Endometrial microvascular endothelial cells (primary cell): Measurements from ENCODE around the gene CFAP126. TPM values are rescaled to one million over a fixed set of nuclear protein-coding genes. Genes with fewer than 3 reads are reported as not detected.
"Not testable (repeated sequence)": the region's sequence is repeated elsewhere in the genome, so short reads cannot be mapped to it uniquely, and the experiment has no call there.

ENCODE experiments used
- in situ Hi-C: cut with HindIII; loops from 2 replicates; pipeline ENCODE4 v1.10.0; 2017; ENCODE audit warnings: low sequenced_read_pairs, low pct_unique_long_range_greater_than_20kb; ENCODE audit errors: inconsistent ontology term
- total RNA-seq: library from RNA; depleted of rRNA; stranded (reverse); fragments of >200 nt; gene quantifications from one replicate; pipeline ENCODE4 v1.2.3, GENCODE V29; 2015; ENCODE audit errors: inconsistent ontology term

CFAP126 gene, protein sequence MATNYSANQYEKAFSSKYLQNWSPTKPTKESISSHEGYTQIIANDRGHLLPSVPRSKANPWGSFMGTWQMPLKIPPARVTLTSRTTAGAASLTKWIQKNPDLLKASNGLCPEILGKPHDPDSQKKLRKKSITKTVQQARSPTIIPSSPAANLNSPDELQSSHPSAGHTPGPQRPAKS
- total RNA-seq: not detected

DNA sequence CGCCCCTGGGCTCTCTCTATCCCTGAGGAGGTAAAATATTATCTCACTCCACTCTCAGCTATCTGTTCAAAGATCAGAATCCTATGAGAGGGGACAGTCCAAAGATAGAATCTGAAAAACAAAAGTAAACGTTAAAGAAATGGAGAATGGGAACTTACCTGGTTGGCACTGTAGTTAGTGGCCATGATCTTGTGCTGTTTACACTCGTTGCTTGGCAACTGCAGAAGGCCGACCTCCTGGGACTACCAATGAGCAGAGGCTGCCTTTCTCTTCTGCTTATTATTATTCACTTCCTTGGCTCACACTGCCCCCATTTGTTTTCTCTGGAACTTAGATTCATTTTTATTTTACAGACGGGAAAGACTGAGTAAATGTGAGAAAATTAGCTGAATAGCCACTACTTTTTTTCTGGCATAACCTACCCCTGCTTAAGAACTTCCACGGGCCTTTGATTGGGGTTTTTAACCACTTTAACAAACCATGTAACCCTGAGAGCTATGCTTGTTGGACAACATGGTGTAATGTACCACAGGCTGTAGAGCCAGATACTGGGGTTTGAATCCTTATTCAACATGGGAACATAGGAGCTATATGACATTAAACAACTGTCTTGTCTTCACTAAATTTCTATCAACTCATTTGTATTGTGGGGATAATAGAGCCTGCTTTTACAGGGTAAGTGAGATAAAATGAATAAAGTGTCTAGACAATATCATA lies at the start of gene CFAP126:
CFAP126 (minus strand) TSS at position 193 of the 717 bp plus-strand sequence; CDS start at position 185, 8 bp downstream.
- in situ Hi-C loops: loop anchor here (25.0 kb wide), 1 partner anchor 156 kb away; the partner anchor contains the start of genes APOA2, FCER1G and NDUFS2

DNA sequence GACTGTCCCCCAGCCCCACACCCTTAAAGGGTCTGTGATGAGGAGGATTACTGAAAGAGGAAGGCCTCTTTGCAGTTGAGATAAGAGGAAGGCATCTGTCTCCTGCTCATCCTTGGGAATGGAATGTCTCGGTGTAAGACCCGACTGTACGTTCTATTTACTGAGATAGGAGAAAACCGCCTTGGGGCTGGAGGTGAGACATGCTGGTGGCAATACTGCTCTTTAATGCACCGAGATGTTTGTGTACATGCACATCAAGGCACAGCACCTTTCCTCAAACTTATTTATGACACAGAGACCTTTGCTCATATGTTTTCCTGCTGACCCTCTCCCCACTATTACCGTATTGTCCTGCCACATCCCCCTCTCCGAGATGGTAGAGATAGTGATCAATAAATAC lies 45.4 kb upstream of the CFAP126 start:
- in situ Hi-C loops: not testable (repeated sequence)

DNA sequence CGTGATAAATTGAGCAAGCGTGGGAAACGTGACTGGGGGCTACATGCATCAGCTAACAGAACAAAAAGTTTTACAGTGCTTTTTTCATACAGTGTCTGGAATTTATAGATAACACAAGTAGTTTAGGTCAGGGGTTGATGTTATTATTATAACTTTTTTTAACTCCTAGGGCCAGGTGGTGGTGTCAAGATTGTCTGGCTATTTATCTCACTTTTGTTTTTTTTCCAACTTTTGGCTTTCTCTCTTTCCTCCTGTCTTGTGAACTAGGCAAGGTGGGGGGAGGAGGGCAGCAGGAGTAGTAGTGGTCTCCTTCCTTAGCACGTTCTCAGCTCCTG lies 42.9 kb upstream of the CFAP126 start:
- in situ Hi-C loops: not testable (repeated sequence)

DNA sequence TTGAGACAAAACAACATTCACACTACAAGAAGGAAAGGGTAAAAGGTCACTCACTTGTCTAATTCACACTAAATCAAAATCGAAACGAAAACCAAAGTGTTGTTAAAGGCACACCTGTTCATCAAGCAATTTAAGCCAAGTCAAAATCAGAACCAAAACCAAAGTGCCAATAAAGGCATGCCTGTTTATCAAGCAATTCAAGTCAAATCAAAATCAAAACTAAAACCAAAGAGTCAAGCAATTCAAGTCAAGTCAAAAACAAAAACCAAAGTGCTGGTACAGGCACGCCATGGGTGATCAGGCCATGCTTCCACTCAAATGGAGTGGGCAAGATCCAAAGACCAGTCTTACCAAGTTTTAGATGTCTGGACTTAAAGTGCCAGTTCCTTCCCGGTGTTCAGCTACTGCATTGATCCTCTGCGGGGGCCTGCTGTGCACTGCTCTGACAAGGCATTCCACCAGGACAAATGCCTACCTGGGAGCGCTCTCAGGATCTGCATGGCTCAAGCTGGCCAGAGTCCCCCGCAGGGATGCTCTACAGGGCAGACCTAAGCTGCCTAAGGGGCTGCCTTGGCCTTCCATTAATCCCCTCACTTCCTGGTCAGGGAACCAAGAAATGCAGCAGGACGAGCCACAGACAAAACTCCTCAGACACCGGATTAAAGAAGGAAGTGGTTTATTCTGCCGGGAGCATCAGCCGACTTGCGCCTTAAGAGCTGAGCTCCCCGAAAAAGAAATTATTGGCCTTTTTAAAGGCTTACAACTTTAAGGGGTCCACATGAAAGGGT lies 42.4 kb upstream of the CFAP126 start:
- in situ Hi-C loops: not testable (repeated sequence)

DNA sequence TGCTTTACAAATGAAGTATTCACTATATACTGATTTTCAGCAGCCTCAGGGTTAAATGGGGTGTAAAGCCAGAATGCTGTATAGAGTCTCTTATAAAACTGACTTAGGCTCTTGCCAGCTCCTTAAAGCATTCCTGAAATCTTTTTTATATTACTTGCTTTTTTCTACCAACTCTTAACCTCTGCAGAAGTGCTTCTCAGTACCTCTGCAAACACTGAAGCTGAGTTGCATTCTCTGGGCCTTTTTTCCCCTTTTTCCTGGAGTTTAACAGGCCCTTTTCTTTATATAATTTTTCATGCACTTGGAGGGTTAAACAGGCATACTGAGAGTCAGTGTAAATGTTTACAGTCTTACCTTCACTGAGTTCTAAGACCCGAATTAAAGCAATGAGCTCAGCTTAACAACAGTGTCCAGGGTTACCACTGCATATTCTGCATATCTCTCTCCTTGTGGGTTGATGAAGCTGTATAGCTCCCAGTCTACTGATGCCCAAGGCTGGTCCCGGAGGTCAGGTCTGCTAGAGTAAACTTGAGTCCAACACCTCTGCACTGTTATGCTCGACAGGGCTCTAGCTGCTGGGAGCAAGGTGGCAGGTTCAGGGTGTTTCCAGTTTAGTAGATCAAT lies 40.9 kb upstream of the CFAP126 start:
- in situ Hi-C loops: no loop called here

DNA sequence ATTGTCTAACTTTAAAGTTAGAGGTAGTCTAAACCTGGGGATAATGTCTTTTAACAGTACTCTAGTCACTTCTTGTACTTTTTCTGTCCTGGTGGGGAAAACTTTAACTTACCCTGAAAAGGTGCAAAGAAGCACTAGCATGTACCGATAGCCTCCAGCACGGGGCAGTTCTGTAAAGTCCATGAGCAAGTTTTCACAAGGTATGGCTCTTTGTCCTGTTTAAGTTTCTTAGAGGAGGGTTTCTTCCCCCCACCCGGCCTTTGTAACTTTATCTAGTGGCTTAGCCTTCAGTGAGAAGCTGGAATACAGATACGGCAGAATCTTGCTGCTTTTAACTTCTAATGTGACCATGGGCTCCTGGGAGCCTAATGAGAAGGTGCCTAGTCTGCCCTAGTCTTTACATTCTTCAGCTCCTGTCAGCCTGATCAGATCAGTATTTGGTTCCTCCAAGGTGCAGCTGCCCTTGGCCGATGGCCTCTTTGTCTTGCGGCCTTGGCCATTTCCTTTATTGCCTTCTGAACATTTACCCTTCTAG lies 39.8 kb upstream of the CFAP126 start:
- in situ Hi-C loops: no loop called here

DNA sequence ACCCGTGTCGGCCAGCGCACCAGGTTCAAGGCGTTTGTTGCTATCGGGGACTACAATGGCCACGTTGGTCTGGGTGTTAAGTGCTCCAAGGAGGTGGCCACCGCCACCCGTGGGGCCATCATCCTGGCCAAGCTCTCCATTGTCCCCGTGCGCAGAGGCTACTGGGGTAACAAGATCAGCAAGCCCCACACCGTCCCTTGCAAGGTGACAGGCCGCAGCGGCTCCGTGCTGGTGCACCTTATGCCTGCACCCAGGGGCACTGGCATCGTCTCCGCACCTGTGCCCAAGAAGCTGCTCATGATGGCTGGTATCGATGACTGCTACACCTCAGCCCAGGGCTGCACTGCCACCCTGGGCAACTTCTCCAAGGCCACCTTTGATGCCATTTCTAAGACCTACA lies 38.9 kb upstream of the CFAP126 start:
- in situ Hi-C loops: not testable (repeated sequence)

DNA sequence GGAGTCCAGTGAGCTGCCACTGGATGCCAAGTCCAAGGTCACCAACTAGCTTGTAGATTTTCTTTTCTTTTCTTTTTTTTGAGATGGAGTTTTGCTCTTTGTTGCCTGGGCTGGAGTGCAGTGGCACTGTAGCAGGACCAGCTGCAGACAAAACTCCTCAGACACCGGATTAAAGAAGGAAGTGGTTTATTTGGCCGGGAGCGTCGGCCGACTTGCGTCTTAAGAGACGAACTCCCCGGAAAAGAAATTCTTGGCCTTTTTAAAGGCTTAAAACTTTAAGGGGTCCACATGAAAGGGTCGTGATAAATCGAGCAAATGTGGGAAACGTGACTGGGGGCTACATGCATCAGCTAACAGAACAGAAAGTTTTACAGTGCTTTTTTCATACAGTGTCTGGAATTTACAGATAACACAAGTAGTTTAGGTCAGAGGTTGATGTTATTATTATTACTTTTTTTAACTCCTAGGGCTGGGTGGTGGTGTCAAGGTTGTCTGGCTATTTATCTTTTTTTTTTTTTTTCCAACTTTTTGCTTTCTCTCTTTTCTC lies 36.4 kb upstream of the CFAP126 start:
- in situ Hi-C loops: no loop called here

DNA sequence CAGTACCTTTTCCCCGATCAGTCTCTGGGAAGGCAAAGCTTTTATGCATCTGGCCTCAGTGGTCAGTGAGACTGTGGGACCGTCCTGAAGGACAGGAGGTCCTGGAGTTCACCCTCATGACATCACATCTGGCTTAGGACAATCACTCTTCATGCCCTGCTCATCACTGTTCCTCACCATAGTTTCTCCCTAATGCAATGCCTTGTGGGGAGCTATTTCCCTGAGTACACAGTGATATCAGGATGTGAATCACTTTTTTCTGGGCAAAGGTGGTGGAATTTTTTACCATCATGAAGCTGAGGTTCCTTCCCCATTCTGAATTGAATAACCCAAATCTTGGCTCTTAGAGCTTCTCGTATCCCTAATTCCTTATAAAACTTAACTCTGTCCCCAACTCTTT lies 34.8 kb upstream of the CFAP126 start:
- in situ Hi-C loops: no loop called here

DNA sequence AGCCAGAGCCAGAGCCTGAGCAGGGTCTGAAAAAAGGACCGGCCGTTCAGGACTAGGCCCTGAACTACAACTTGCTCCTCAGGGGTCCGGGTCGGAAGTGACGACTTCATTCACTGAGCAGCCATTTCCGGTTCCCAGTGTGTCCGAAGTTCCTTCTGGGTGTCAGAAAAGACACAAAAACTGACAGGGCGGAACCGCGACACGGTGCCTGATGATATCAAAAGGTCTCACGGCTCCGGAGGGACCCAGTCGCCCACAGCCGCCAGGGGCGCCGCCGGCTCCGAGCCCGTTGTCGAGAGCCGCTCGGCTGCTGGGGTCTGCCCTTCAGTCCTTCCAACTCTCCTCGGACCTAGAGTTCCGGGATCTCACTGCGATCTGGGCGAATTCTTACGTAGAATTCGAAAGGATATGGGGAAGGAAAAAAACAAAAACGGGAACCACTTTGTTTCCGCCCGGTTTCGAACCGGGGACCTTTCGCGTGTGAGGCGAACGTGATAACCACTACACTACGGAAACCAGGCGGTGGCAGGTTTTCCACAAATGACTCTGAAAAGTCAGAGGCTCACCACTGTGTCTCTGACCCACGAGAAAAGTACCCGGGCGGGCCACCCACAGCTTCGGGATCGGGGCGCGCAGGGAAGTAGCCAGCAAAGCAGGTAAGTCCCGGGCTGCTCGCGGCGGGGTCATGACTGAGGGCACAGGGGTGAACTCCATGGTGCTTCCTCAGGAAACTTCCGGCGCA lies 31.8 kb upstream of the CFAP126 start:
- in situ Hi-C loops: no loop called here

DNA sequence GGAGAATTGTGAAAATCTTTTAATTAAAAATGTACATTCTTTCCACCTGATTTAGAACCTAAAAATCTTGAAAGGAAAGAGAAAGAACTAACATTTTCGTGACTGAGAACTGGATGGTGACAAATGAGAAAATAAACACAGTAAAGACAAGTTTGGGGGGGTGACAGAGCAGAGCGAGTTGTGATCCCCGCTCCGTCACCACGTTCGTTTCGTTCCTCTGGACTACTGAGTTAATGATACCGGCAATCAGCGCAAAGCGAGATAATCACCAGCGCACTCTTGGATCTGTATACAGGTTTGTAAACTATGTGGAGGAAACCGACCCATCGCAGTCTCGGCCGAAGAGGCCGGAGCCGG lies 31.2 kb upstream of the CFAP126 start:
- in situ Hi-C loops: no loop called here

DNA sequence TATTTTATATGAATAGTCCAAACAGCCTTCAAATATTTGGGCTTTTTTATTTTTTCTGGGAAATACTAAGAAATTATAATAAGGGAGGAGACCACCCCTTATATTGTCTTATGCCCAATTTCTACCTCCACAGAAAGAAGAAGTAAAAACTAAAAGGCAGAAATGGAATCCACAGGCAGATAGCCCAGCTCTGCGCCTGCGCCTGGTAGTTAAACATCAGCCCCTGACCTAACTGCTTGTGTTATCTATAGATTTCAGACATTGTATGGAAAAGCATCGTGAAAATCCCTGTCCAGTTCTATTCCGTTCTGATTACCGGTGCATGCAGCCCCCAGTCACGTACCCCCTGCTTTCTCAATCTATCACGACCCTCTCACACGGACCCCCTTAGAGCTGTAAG lies 29.4 kb upstream of the CFAP126 start:
- in situ Hi-C loops: not testable (repeated sequence)

DNA sequence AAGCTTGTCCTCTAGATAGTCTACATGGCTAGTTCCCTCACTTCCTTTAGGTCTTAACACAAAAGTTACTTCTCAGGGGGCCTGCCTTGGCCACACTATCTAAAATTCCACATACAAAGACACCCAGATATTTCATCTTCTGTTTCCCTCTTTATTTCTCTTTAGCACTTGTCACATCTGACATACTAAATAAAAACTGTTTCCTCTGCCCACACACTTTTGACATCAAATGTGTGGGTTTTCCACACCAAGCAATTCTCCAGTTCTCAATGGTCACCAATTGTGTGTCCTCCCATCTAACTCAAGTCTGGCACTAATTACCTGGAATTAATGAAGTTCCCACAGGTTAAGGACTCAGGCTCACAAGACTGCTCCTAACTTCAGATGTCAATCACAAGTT lies 25.5 kb upstream of the CFAP126 start:
- in situ Hi-C loops: no loop called here

DNA sequence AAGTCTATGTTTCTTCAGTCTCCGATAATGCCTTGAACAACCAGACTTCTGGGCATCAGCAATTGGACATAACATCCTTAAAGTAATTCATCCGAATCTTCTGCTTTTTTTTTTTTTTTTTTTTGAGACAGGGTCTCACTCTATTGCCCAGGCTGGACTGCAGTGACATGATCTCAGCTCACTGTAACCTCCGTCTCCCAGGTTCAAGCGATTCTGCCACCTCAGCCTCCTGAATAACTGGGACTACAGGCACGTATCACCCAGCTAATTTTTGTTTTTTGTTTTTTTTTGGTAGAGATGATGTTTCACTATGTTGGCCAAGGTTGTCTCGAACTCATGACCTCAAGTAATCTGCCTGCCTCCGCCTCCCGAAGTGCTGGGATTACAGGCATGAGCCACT lies 23.9 kb upstream of the CFAP126 start:
- in situ Hi-C loops: no loop called here

DNA sequence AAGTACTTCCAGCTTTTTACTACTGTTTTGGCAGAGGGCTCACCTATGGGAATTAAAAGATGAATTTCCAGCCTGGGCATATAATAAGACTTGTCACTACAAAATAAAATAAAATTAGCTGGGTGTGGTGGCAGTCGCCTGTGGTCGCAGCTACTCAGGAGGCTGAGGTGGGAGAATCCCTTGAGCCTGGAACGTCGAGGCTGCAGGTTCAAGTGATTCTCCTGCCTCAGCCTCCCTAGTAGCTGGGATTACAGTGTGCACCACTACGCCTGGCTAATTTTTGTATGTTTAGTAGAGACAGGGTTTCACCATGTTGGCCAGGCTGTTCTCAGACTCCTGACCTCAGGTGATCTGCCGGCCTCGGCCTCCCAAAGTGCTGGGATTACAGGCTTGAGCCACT lies 23.5 kb upstream of the CFAP126 start:
- in situ Hi-C loops: not testable (repeated sequence)

DNA sequence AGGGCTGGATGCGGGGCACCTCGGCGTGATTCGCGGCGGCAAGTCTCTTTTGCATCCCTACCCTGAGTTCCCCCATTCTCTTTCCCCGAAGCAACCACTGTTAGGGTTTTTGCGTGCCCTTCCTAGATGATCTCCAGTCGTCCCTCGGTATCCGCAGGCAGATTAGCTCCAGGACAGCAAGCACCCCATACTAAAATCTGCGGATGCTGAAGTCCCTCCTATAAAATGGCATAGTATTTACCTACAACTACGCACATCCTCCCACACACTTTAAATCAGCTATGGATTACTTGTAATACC lies 22.8 kb upstream of the CFAP126 start:
- in situ Hi-C loops: no loop called here

DNA sequence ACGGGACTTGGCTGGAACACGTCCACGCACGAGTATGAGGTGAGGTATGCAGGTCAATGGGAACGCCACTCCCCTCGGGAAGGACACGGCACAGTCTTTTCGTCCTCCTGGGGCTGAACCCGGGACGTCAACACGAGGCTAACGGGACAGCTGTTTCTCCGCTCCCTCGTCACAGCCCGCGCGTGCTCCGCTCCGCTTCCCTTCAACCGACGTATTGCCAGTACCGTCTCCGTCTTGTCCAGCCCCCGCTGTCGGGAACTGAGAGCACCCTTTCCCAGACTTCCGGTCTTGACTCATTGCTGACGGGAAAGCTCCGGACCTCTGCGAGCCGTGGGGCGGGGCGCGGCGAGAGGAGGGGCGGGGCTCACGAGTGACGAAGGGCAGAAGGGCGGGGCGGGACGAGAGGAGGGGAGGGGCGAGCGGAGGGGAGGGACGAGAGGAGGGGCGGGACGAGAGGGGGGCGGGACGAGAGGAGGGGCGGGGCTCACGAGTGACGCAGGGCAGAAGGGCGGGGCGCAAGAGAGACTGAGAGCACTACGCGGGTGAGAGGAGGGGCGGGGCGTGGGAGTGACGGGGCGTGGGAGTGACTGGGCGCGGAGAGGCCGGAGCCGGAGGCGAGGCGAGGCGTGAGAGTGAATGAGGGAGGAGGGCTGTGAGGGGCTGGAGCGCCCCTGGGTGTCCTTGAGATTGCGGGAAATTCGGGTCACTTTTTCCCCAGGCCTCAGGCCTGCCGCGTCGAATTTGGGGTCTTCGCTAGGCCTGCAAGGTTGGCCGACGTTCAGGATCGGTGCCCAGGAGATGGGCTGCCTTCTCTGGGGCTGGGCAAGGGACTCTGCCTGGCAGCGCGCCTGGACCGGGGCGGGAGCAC lies 22.2 kb upstream of the CFAP126 start:
- in situ Hi-C loops: no loop called here

DNA sequence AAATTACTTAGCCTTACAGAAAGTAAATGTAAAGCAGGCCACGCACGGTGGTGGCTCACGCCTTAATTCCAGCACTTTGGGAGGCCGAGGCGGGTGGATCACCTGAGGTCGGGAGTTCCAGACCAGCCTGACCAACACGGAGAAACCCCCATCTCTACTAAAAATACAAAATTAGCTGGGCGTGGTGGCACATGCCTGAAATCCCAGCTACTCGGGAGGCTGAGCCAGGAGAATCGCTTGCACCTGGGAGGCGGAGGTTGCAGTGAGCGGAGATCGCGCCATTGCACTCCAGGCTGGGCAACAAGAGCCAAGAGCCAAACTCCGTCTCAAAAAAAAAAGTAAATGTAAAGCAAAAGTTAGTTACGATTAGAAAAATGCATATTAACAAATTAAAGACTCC lies 21.5 kb upstream of the CFAP126 start:
- in situ Hi-C loops: not testable (repeated sequence)
